ENCODE results near the gene SUOX.

SUOX gene

DNA sequence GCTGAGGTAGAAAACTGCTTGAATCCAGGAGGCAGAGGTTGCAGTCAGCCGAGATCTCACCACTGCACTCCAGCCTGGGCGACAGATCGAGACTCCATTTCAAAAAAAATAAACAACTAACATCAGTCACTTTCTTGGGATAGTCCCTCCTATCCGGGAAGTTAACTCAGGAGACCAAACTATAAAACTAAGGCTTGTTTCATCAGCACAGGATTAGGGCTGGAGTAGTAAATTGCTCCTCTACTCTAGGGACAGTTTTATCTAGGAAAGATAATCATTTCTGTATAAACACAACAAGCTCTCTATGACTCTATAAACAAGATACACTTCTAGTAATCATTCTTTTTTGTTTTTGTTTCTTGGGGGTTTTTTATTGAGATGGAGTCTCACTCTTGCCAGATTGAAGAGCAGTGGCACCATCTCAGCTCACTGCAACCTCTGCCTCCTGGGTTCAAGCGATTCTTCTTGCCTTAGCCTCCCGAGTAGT is 56.4 kb downstream of the SUOX start:
- DNase-seq (ENCODE audit: extremely low read depth, insufficient read length): no peak
- Histone ChIP-seq H3K27me3 (replicated peaks; ENCODE audit: control insufficient read depth, insufficient read depth, low read length) (no peaks in the 10 kb centered on the region), H3K4me3 (replicated peaks; ENCODE audit: low read depth, low read length) (no peak overlapping the region), H3K36me3 (ENCODE audit: control insufficient read depth, insufficient read depth, low read length) (no peaks in the 10 kb centered on the region)
- TF ChIP-seq, protein P1, sequence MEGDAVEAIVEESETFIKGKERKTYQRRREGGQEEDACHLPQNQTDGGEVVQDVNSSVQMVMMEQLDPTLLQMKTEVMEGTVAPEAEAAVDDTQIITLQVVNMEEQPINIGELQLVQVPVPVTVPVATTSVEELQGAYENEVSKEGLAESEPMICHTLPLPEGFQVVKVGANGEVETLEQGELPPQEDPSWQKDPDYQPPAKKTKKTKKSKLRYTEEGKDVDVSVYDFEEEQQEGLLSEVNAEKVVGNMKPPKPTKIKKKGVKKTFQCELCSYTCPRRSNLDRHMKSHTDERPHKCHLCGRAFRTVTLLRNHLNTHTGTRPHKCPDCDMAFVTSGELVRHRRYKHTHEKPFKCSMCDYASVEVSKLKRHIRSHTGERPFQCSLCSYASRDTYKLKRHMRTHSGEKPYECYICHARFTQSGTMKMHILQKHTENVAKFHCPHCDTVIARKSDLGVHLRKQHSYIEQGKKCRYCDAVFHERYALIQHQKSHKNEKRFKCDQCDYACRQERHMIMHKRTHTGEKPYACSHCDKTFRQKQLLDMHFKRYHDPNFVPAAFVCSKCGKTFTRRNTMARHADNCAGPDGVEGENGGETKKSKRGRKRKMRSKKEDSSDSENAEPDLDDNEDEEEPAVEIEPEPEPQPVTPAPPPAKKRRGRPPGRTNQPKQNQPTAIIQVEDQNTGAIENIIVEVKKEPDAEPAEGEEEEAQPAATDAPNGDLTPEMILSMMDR (IDR thresholded peaks at IDR 0.05; ENCODE audit: insufficient read depth, low read length, poor library complexity, severe bottlenecking): no peak

All from GM06990 (cell line).